Duodenal mucosa (tissue), 2 donors: ENCODE results near the gene CDH16.

Experiments used
- H3K27ac ChIP-seq: one replicate; pipeline ENCODE4 v1.7.0; 2013; ENCODE audit warnings: low read depth, low read length
- H3K27me3 ChIP-seq, 2 donors: one replicate each; pipeline ENCODE4 v1.7.0; 2013; ENCODE audit warnings: low read length in 2 of 2, control low read depth in 1 of 2; ENCODE audit not compliant: insufficient read depth in 2 of 2, control insufficient read depth in 1 of 2
- H3K36me3 ChIP-seq, 2 donors: one replicate each; pipeline ENCODE4 v1.7.0; 2013; ENCODE audit warnings: low read length in 2 of 2, control low read depth in 1 of 2; ENCODE audit not compliant: insufficient read depth in 2 of 2, control insufficient read depth in 1 of 2
- H3K4me1 ChIP-seq, 2 donors: one replicate each; pipeline ENCODE4 v1.7.0; 2013; ENCODE audit warnings: low read length in 2 of 2, control low read depth in 1 of 2; ENCODE audit not compliant: insufficient read depth in 2 of 2, control insufficient read depth in 1 of 2
- H3K4me3 ChIP-seq, 2 donors: one replicate each; pipeline ENCODE4 v1.7.0; 2013; ENCODE audit warnings: low read length in 2 of 2, low read depth in 1 of 2
- H3K9ac ChIP-seq, 2 donors: one replicate each; pipeline ENCODE4 v1.7.0; 2013; ENCODE audit warnings: low read length in 2 of 2, low read depth in 1 of 2
- H3K9me3 ChIP-seq, 2 donors: one replicate each; pipeline ENCODE4 v1.7.0; 2013; ENCODE audit warnings: low read length in 2 of 2, control low read depth in 1 of 2; ENCODE audit not compliant: control insufficient read depth in 1 of 2

The CDH16 gene

DNA sequence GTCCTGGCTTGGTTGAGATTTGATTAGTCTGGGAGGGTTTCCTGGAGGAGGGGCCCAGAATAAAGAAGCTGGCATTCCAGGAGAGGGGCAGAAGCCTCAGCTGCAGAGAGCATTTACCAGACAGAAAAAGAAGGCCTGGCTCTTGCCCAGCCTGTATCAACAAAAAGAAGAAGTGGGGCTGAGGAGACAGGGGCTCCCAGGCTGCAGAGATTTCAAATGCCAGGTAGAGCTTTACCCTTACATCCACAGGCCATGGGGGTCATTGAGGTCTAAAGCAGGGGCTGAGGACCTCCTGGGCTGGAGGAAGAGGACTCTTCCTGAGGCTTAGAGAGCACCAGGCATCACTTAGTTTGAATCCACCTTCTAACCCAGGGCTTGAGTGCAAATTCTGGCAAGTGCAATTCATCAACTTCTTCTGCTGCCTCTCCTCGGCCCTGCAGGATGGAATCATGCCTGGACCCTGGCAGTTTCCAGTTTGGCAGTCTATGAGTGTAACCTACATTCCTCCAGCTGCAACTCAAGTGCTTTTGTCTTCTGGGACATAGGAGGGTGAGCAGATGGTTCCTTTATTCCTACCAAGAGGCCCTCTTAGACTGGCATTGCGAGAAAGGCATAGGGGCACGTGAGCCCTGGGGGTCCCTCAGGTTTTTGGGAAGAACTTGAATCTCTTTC is 59.2 kb downstream of the CDH16 start:
- Histone ChIP-seq H3K27ac (no peak overlapping the region), H3K4me1 (no peaks in the 10 kb centered on the region), H3K36me3 (no peaks in the 10 kb centered on the region), H3K9ac (no peak overlapping the region), H3K4me3 (no peak overlapping the region), H3K27me3 (no peaks in the 10 kb centered on the region), H3K9me3 (no peaks in the 10 kb centered on the region)

DNA sequence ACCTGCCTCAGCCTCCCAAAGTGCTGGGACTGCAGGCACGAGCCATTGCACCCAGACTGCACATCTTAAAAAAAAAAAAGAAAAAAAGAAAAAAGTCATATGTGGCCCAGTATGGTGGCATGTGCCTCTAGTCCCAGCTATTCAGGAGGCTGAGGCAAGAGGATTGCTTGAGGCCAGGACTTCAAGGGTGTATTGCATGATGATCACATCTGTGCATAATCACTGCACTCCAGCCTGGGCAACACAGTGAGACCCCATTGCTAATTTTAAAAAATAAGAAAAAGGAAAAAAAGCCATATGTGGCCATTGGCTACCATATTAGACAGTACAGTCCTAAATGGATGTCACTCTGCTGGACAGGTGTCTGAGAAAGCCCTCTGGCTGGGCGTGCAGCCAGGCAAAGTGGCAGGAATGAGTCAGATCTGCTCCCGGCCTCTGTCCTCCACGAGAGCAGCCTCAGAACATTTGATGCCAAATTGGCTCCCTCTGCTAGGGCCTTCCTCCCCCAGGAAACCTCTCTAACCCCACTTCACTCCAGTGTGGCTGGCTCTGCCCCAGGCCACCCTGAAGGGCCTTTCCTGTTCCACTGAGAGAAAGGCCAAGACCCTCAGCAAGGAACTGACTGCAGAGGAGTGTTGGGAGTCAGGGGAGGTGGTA is 59.8 kb downstream of the CDH16 start:
- no peak overlapping the region for H3K27ac ChIP-seq

More for the DNA sequence above, 59.8 kb downstream of the CDH16 start:
- no peak overlapping the region for H3K4me3 ChIP-seq
- H3K9ac ChIP-seq: no peak overlapping the region
- H3K4me1 ChIP-seq: no peaks in the 10 kb centered on the region
- H3K36me3 ChIP-seq: no peaks in the 10 kb centered on the region
- H3K27me3 ChIP-seq: no peaks in the 10 kb centered on the region
- no peaks in the 10 kb centered on the region for H3K9me3 ChIP-seq
